Neural progenitor cell (in vitro differentiated cells): Measurements from ENCODE around the gene SERPINI1. TPM values are rescaled to one million over a fixed set of nuclear protein-coding genes. Genes with fewer than 3 reads are reported as not detected.

Experiments used
- DNase-seq: peaks from one replicate; pipeline ENCODE4 v3.0.0-alpha.2; 2016; ENCODE audit warnings: low spot score
- H2AFZ ChIP-seq: fragments of 200-600 bp; sonication (generic); replicated peaks from 2 replicates; pipeline ENCODE4 v1.6.1; 2016; ENCODE audit warnings: antibody characterized with exemption
- H3F3A ChIP-seq: fragments of 200-600 bp; sonication (generic); 2 replicates; pipeline ENCODE4 v1.6.1; 2016; ENCODE audit warnings: antibody characterized with exemption, low read depth
- H3K27ac ChIP-seq: fragments of 200-600 bp; sonication (generic); 2 replicates; pipeline ENCODE4 v1.5.1; 2016; ENCODE audit warnings: mild to moderate bottlenecking
- H3K27me3 ChIP-seq: fragments of 200-600 bp; sonication (generic); 2 replicates; pipeline ENCODE4 v1.6.1; 2016; ENCODE audit warnings: mild to moderate bottlenecking, moderate library complexity
- H3K36me3 ChIP-seq: fragments of 200-600 bp; sonication (generic); 2 replicates; pipeline ENCODE4 v1.5.1; 2016
- H3K4me1 ChIP-seq: fragments of 200-600 bp; sonication (generic); 2 replicates; pipeline ENCODE4 v1.6.1; 2016; ENCODE audit warnings: mixed run types
- H3K4me2 ChIP-seq: fragments of 200-600 bp; sonication (generic); 2 replicates; pipeline ENCODE4 v1.6.1; 2016
- H3K4me3 ChIP-seq: fragments of 200-600 bp; sonication (generic); 2 replicates; pipeline ENCODE4 v1.5.1; 2016
- H3K79me2 ChIP-seq: fragments of 200-600 bp; sonication (generic); 2 replicates; pipeline ENCODE4 v1.6.1; 2016; ENCODE audit warnings: low read depth
- H3K9ac ChIP-seq: fragments of 200-600 bp; sonication (generic); 2 replicates; pipeline ENCODE4 v1.6.1; 2016
- H3K9me3 ChIP-seq: fragments of 200-600 bp; sonication (generic); 2 replicates; pipeline ENCODE4 v1.5.1; 2016; ENCODE audit warnings: low read depth
- H4K20me1 ChIP-seq: fragments of 200-600 bp; sonication (generic); 2 replicates; pipeline ENCODE4 v1.6.1; 2016; ENCODE audit warnings: low read depth
- H3K27ac Mint-ChIP-seq: 3 replicates; pipeline ENCODE4 v1.8.0; 2021; ENCODE audit warnings: mixed read lengths
- H3K27me3 Mint-ChIP-seq: 2 replicates; pipeline ENCODE4 v1.8.0; 2022; ENCODE audit warnings: low read depth, mild to moderate bottlenecking, inconsistent platforms, moderate library complexity, mixed read lengths; ENCODE audit not compliant: insufficient read depth
- H3K36me3 Mint-ChIP-seq: 3 replicates; pipeline ENCODE4 v1.8.0; 2021; ENCODE audit warnings: mixed read lengths
- H3K4me1 Mint-ChIP-seq: 3 replicates; pipeline ENCODE4 v1.8.0; 2021; ENCODE audit warnings: mixed read lengths
- H3K4me3 Mint-ChIP-seq: 3 replicates; pipeline ENCODE4 v1.8.0; 2021; ENCODE audit warnings: mild to moderate bottlenecking, moderate library complexity, mixed read lengths
- H3K9me3 Mint-ChIP-seq: 3 replicates; pipeline ENCODE4 v1.8.0; 2020; ENCODE audit warnings: mixed read lengths
- CTCF ChIP-seq: fragments of 200-600 bp; sonication (generic); IDR thresholded peaks from 2 replicates; pipeline ENCODE4 v1.5.1; 2017; ENCODE audit warnings: antibody characterized with exemption, mild to moderate bottlenecking
- EZH2 ChIP-seq: fragments of 200-600 bp; sonication (generic); IDR thresholded peaks from 2 replicates; pipeline ENCODE4 v1.6.1; 2017; ENCODE audit warnings: antibody characterized with exemption, mild to moderate bottlenecking, moderate library complexity
- EZH2phosphoT487 ChIP-seq: fragments of 200-600 bp; sonication (generic); IDR thresholded peaks from 2 replicates; pipeline ENCODE4 v1.6.1; 2017; ENCODE audit warnings: antibody characterized with exemption
- total RNA-seq: library from RNA; depleted of rRNA; stranded (reverse); fragments of >200 nt; gene quantifications from 2 replicates; pipeline ENCODE4 v1.2.3, GENCODE V29; 2015; ENCODE audit warnings: low replicate concordance

The SERPINI1 gene
- total RNA-seq, 1 donor from 2014 or later = 8.9 TPM

DNA sequence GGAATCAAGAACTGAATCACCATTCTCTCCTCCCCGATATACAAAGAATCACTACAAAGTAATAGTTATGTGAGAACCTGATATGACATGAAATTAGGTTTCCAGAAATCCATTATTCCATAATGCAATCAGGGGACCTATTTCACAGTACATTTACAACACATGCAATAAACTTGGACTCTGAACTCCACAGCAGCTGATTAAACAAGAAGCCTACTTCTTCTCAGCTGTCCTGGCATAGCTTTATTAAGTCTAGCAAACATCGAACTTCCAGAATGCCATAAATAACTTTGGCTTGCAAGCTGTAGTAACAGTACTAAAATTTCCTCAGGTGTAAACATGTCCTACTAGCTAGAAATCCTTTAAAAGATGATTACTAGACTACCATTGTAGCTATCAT, 18.6 kb upstream of the SERPINI1 start:
- Histone ChIP-seq H3F3A (no peaks in the 10 kb centered on the region), H3K79me2 (peaks cover 75% of the 10 kb centered on the region), H3K4me2 (no peak overlapping the region), H3K27me3 (no peaks in the 10 kb centered on the region), H3K4me1 (no peaks in the 10 kb centered on the region), H3K27ac (no peak overlapping the region), H3K4me3 (no peak overlapping the region), H3K36me3 (peaks cover 22% of the 10 kb centered on the region), H3K9ac (no peak overlapping the region), H2AFZ (no peak overlapping the region), H3K9me3 (no peaks in the 10 kb centered on the region), H4K20me1 (no peaks in the 10 kb centered on the region)
- Mint-ChIP-seq H3K36me3 (peaks cover 62% of the 10 kb centered on the region), H3K27me3 (no peaks in the 10 kb centered on the region), H3K9me3 (peaks cover 17% of the 10 kb centered on the region), H3K4me3 (no peak overlapping the region), H3K27ac (no peak overlapping the region), H3K4me1 (no peaks in the 10 kb centered on the region)
- no peak for TF ChIP-seq EZH2
- TF ChIP-seq CTCF = no peak
- DNase-seq = no peak

DNA sequence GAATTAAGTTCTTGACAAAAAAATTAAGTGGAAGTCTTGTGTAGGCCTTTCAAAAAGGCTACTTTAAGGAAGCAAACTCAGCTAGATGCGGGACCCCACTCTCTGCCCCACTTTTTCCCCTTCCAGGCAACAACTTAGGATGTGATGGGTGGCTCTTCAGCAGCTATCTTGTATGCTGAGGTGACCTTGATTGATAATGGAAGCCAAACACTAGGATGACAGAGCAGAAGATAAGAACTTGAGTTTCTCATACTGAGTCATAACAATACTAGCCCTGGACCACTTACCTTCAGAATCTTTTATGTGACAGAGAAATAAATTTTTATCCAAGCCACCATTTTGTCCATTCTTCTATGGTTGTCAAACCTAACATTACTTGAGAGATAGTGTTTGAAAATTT, 16.9 kb upstream of the SERPINI1 start:
- Histone ChIP-seq H3K9ac (no peak overlapping the region), H3F3A (no peaks in the 10 kb centered on the region), H3K27me3 (no peaks in the 10 kb centered on the region), H3K4me3 (no peak overlapping the region), H3K4me2 (no peak overlapping the region), H3K36me3 (peaks cover 15% of the 10 kb centered on the region), H3K9me3 (no peaks in the 10 kb centered on the region), H3K27ac (no peak overlapping the region), H2AFZ (no peak overlapping the region), H4K20me1 (peaks cover 11% of the 10 kb centered on the region), H3K79me2 (peaks cover 75% of the 10 kb centered on the region), H3K4me1 (peaks cover 8% of the 10 kb centered on the region)
- TF ChIP-seq EZH2phosphoT487 = no peak
- TF ChIP-seq EZH2 = no peak
- no peak for TF ChIP-seq CTCF
- Mint-ChIP-seq H3K4me1 (peaks cover 6% of the 10 kb centered on the region), H3K36me3 (peaks cover 55% of the 10 kb centered on the region), H3K4me3 (no peak overlapping the region), H3K27ac (no peak overlapping the region), H3K9me3 (peaks cover 12% of the 10 kb centered on the region), H3K27me3 (no peaks in the 10 kb centered on the region)
- no peak for DNase-seq

GRCh38 chr3:167723025-167723512, 12.5 kb upstream of the SERPINI1 start:
- H3K4me2 ChIP-seq = no peak overlapping the region
- H3K9me3 Mint-ChIP-seq = no peaks in the 10 kb centered on the region
- no peaks in the 10 kb centered on the region for H3K9me3 ChIP-seq
- peak overlapping the region; percentile 42 for H3K9ac ChIP-seq
- H3K27me3 ChIP-seq = no peaks in the 10 kb centered on the region
- peaks cover 86% of the 10 kb centered on the region for H3K79me2 ChIP-seq
- peaks cover 15% of the 10 kb centered on the region for H3K36me3 ChIP-seq
- peaks cover 10% of the 10 kb centered on the region for H3K4me1 Mint-ChIP-seq
- H3F3A ChIP-seq = no peaks in the 10 kb centered on the region
- H3K4me1 ChIP-seq = peaks cover 18% of the 10 kb centered on the region
- peak overlapping the region; percentile 21 for H3K27ac ChIP-seq
- peaks cover 54% of the 10 kb centered on the region for H4K20me1 ChIP-seq
- no peak overlapping the region for H3K27ac Mint-ChIP-seq
- no peak overlapping the region for H3K4me3 ChIP-seq
- H3K4me3 Mint-ChIP-seq = no peak overlapping the region
- H2AFZ ChIP-seq = no peak overlapping the region
- DNase-seq = no peak
- H3K36me3 Mint-ChIP-seq = peaks cover 23% of the 10 kb centered on the region
- TF ChIP-seq EZH2phosphoT487 = no peak
- no peak for TF ChIP-seq EZH2
- TF ChIP-seq CTCF = no peak
- H3K27me3 Mint-ChIP-seq = no peaks in the 10 kb centered on the region
